Endothelial cell of umbilical vein (primary cell): Measurements from ENCODE around the gene KIF26B. TPM values are rescaled to one million over a fixed set of nuclear protein-coding genes. Genes with fewer than 3 reads are reported as not detected.

ENCODE experiments used
- BruUV-seq: library from RNA; stranded (reverse); fragments of 400-500 nt; replicated peaks from 2 replicates; lab custom pipeline; 2021; lab: Mats Ljungman, UMichigan
- CTCF ChIA-PET: fragments of 300-600, 350-600 bp; sonication (Branson Sonifier 250); formaldehyde crosslinking; loops from one replicate; lab custom pipeline; 2021; ENCODE audit warnings: antibody characterized with exemption, inconsistent platforms; lab: Charles Lee
- POLR2A ChIA-PET: fragments of 300-600, 350-600 bp; sonication (Branson Sonifier 250); formaldehyde crosslinking; loops from one replicate; lab custom pipeline; 2021; ENCODE audit warnings: antibody characterized with exemption, inconsistent platforms; lab: Charles Lee
- DNase-seq: peaks from one replicate; pipeline ENCODE4 v3.0.0-alpha.2; 2011; ENCODE audit warnings: low read depth, low spot score
- FAIRE-seq: peaks from 2 replicates; lab custom pipeline; 2011; peaks lifted over from hg19 to GRCh38; lab: Jason Lieb, UNC
- H2AFZ ChIP-seq: 2 replicates; pipeline ENCODE4 v1.6.0; 2012; ENCODE audit warnings: low read depth, low read length, control low read depth, inconsistent platforms
- H3K27ac ChIP-seq: 2 replicates; pipeline ENCODE4 v1.5.1; 2011; ENCODE audit warnings: low read depth, mild to moderate bottlenecking, control low read depth, low read length, moderate library complexity; ENCODE audit not compliant: insufficient read depth
- H3K27me3 ChIP-seq, 2 experiments: 2 replicates each; pipeline versions ENCODE4 v1.6.0 to v1.6.1; 2011; ENCODE audit warnings: low read length in 2 of 2, mixed read lengths in 1 of 2; ENCODE audit not compliant: control insufficient read depth in 2 of 2, insufficient read depth in 2 of 2
- H3K36me3 ChIP-seq, 2 experiments: 2 replicates in 1 of 2; 3 replicates in 1 of 2; pipeline ENCODE4 v1.5.1; 2011; ENCODE audit warnings: low read length in 2 of 2, mild to moderate bottlenecking in 1 of 2, moderate library complexity in 1 of 2; ENCODE audit not compliant: control insufficient read depth in 2 of 2, insufficient read depth in 2 of 2; ENCODE audit errors: extremely low read depth in 1 of 2
- H3K4me1 ChIP-seq: 3 replicates; pipeline ENCODE4 v1.5.1; 2011; ENCODE audit warnings: mild to moderate bottlenecking, low read length; ENCODE audit not compliant: control insufficient read depth, insufficient read depth; ENCODE audit errors: extremely low read depth
- H3K4me2 ChIP-seq: 2 replicates; pipeline ENCODE4 v1.6.1; 2011; ENCODE audit warnings: low read length, control low read depth, mixed read lengths; ENCODE audit not compliant: insufficient read depth
- H3K4me3 ChIP-seq, 3 experiments: fragments of 200-600 bp in 1 of 3; sonication (generic), shearing (Covaris generic) in 1 of 3; replicated peaks in 1 of 3; 2 replicates each; pipeline ENCODE4 v1.5.1; 2011 to 2016; ENCODE audit warnings: control low read depth in 3 of 3, low read length in 3 of 3, mild to moderate bottlenecking in 2 of 3, inconsistent platforms in 1 of 3, low read depth in 1 of 3, moderate library complexity in 1 of 3; ENCODE audit not compliant: insufficient read depth in 1 of 3
- H3K79me2 ChIP-seq: 2 replicates; pipeline ENCODE4 v1.6.0; 2012; ENCODE audit warnings: low read length, inconsistent platforms; ENCODE audit not compliant: control insufficient read depth, insufficient read depth
- H3K9ac ChIP-seq: replicated peaks from 2 replicates; pipeline ENCODE3; 2011; ENCODE audit warnings: low read length, control low read depth; ENCODE audit not compliant: insufficient read depth; ENCODE audit errors: extremely low read depth
- H3K9me1 ChIP-seq: replicated peaks from 3 replicates; pipeline ENCODE4 v1.6.0; 2011; ENCODE audit warnings: mild to moderate bottlenecking, low read length; ENCODE audit not compliant: control insufficient read depth, insufficient read depth; ENCODE audit errors: extremely low read depth
- H3K9me3 ChIP-seq: replicated peaks from 2 replicates; pipeline ENCODE4 v1.5.1; 2012; ENCODE audit warnings: low read length, inconsistent platforms; ENCODE audit not compliant: control insufficient read depth, insufficient read depth
- H4K20me1 ChIP-seq: replicated peaks from 2 replicates; pipeline ENCODE3; 2011; ENCODE audit warnings: mild to moderate bottlenecking, low read length; ENCODE audit not compliant: control insufficient read depth, insufficient read depth; ENCODE audit errors: extremely low read depth
- EZH2 ChIP-seq: IDR thresholded peaks from 2 replicates; pipeline ENCODE4 v1.6.1; 2012; ENCODE audit warnings: borderline replicate concordance, low read depth, mild to moderate bottlenecking, moderate library complexity, low read length, inconsistent platforms; ENCODE audit not compliant: severe bottlenecking
- FOS ChIP-seq: IDR thresholded peaks from 2 replicates; pipeline ENCODE4 v1.6.1; 2011; ENCODE audit warnings: mild to moderate bottlenecking, low read length, moderate library complexity, borderline replicate concordance; ENCODE audit not compliant: insufficient read depth
- GATA2 ChIP-seq: IDR thresholded peaks from 2 replicates; pipeline ENCODE4 v1.7.0; 2011; ENCODE audit warnings: low read depth, mild to moderate bottlenecking, moderate library complexity, mixed read lengths, low read length; ENCODE audit not compliant: insufficient read length, insufficient read depth
- JUN ChIP-seq: IDR thresholded peaks from 2 replicates; pipeline ENCODE4 v1.6.1; 2011; ENCODE audit warnings: borderline replicate concordance, low read depth; ENCODE audit not compliant: insufficient read length, insufficient read depth
- MYC ChIP-seq: IDR thresholded peaks from one replicate; pipeline ENCODE4 v1.6.1; 2011; ENCODE audit warnings: mild to moderate bottlenecking, low read depth, low read length
- POLR2A ChIP-seq: IDR thresholded peaks from 2 replicates; pipeline ENCODE4 v1.6.1; 2012; ENCODE audit warnings: low read depth, mild to moderate bottlenecking, control low read depth, low read length
- POLR2AphosphoS5 ChIP-seq: IDR thresholded peaks from 2 replicates; pipeline ENCODE4 v1.6.1; 2012; ENCODE audit warnings: low read depth, mild to moderate bottlenecking, control low read depth, low read length, moderate library complexity; ENCODE audit not compliant: insufficient read depth
- dilution Hi-C: fragments of 300-500 bp; cut with MboI; formaldehyde crosslinking; loops from one replicate; pipeline ENCODE4 v1.15.0; 2019; ENCODE audit warnings: low sequenced_read_pairs; ENCODE audit not compliant: extremely low pct_ligation_motif_present
- intact Hi-C: fragments of 100-400 bp; cut with micrococcal nuclease; formaldehyde crosslinking; loops from one replicate; pipeline ENCODE4 v1.10.0; 2022
- polyA plus RNA-seq, 4 experiments: library from polyadenylated mRNA; depleted of rRNA in 3 of 4; stranded (reverse) in 3 of 4; unstranded in 1 of 4; fragments of >200 nt; gene quantifications; 2 replicates each; pipeline versions ENCODE4 v1.2.1 to v1.2.3, GENCODE V29; 2011 to 2012; ENCODE audit warnings: missing spikeins in 1 of 4
- total RNA-seq: library from RNA; stranded (reverse); gene quantifications from 2 replicates; pipeline ENCODE4 v1.2.3, GENCODE V29; 2021
- TF ChIP-seq, protein P1 (sequence below): IDR thresholded peaks from 2 replicates; pipeline ENCODE4 v1.6.1; 2011; ENCODE audit not compliant: insufficient read depth, insufficient read length
- TF ChIP-seq, protein P2 (sequence below), 2 donors: IDR thresholded peaks; 1 replicate in 1 of 2; 2 replicates in 1 of 2; pipeline ENCODE4 v1.5.1; 2011; ENCODE audit warnings: low read length in 2 of 2, mild to moderate bottlenecking in 2 of 2, moderate library complexity in 2 of 2, control low read depth in 1 of 2, inconsistent platforms in 1 of 2, low read depth in 1 of 2; ENCODE audit not compliant: insufficient read depth in 1 of 2; ENCODE audit errors: extremely low read depth in 1 of 2

KIF26B gene
- total and polyA plus RNA-seq, 2 donors (not counting 3 experiments of a cell fraction or from before 2014, with no cell fraction given), result 0.04 to 0.49 TPM

DNA sequence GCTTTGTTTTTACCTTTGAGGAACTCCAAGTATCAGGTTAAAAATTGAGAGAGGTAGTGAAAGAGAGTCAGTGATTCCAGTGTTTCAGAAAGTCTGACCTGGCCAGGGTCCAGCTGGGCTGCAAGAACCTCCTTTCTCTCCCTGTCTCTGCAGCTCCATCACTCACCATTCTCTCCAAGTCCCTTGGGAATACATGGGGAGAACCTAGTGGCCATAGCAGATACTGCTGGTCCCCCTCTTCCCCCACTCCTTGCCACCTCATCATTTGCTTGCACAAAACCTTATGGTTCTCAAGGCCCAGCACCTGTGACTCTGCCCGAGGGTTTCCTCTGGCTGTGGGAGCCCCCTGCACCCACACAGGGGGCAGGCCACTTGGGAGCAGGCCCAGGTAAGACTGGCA, 279.5 kb downstream of the KIF26B start:
- DNase-seq (no peak), FAIRE-seq (no peak)
- dilution Hi-C loops, result no loop called here
- intact Hi-C loops, result no loop called here
- no TSS peak for BruUV-seq
- Histone ChIP-seq H3K4me2 (no peak overlapping the region), H3K27me3 (no peaks in the 10 kb centered on the region), H3K79me2 (no peaks in the 10 kb centered on the region), H3K4me1 (no peaks in the 10 kb centered on the region), H3K4me3 (no peak overlapping the region), H3K9ac (no peak overlapping the region), H3K36me3 (no peaks in the 10 kb centered on the region), H3K27ac (no peak overlapping the region), H3K9me3 (peaks cover under 1% of the 10 kb centered on the region), H3K9me1 (no peaks in the 10 kb centered on the region), H2AFZ (no peak overlapping the region), H4K20me1 (no peaks in the 10 kb centered on the region)
- no peak for TF ChIP-seq EZH2
- TF ChIP-seq, protein P1, sequence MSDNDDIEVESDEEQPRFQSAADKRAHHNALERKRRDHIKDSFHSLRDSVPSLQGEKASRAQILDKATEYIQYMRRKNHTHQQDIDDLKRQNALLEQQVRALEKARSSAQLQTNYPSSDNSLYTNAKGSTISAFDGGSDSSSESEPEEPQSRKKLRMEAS, result no peak
- TF ChIP-seq FOS, result no peak
- no peak for TF ChIP-seq JUN
- TF ChIP-seq, protein P2, sequence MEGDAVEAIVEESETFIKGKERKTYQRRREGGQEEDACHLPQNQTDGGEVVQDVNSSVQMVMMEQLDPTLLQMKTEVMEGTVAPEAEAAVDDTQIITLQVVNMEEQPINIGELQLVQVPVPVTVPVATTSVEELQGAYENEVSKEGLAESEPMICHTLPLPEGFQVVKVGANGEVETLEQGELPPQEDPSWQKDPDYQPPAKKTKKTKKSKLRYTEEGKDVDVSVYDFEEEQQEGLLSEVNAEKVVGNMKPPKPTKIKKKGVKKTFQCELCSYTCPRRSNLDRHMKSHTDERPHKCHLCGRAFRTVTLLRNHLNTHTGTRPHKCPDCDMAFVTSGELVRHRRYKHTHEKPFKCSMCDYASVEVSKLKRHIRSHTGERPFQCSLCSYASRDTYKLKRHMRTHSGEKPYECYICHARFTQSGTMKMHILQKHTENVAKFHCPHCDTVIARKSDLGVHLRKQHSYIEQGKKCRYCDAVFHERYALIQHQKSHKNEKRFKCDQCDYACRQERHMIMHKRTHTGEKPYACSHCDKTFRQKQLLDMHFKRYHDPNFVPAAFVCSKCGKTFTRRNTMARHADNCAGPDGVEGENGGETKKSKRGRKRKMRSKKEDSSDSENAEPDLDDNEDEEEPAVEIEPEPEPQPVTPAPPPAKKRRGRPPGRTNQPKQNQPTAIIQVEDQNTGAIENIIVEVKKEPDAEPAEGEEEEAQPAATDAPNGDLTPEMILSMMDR (IDR thresholded peaks at IDR 0.05; ENCODE audit: extremely low read depth in 1 of 2, insufficient read depth in 1 of 2, low read depth in 1 of 2, low read length in 2 of 2), result no peak
- TF ChIP-seq MYC, result no peak
- no peak for TF ChIP-seq POLR2A
- no peak for TF ChIP-seq GATA2
- no peak for TF ChIP-seq POLR2AphosphoS5
- ChIA-PET POLR2A (no interaction called here), CTCF (no interaction called here)
